Liver (tissue), 3 donors: ENCODE results near the gene SAFB2.

Experiments
- CTCF ChIP-seq: fragments of 150-350 bp; IDR thresholded peaks from 2 replicates; pipeline ENCODE4 v1.5.1; 2017; ENCODE audit warnings: improper control_type of control experiment, low read depth, low read length; ENCODE audit not compliant: missing input control
- EGR1 ChIP-seq, 2 donors: IDR thresholded peaks; 2 replicates each; pipeline ENCODE4 v1.6.1; 2016 to 2018; ENCODE audit warnings: antibody characterized with exemption in 2 of 2, low read depth in 2 of 2
- GABPA ChIP-seq, 2 donors: IDR thresholded peaks in 1 of 2; conservative IDR thresholded peaks in 1 of 2; 2 replicates each; pipeline ENCODE4 v1.6.1; 2016; ENCODE audit warnings: antibody characterized with exemption in 2 of 2, mild to moderate bottlenecking in 1 of 2, moderate library complexity in 1 of 2
- HNF4G ChIP-seq: IDR thresholded peaks from 2 replicates; pipeline ENCODE4 v1.6.1; 2016; ENCODE audit warnings: antibody characterized with exemption
- RAD21 ChIP-seq, 2 donors: IDR thresholded peaks; 2 replicates each; pipeline ENCODE4 v1.6.1; 2016; ENCODE audit warnings: antibody characterized with exemption in 2 of 2, mild to moderate bottlenecking in 2 of 2
- REST ChIP-seq: IDR thresholded peaks from 2 replicates; pipeline ENCODE4 v1.6.1; 2016; ENCODE audit warnings: antibody characterized with exemption, mild to moderate bottlenecking
- RXRA ChIP-seq, 2 donors: IDR thresholded peaks; 2 replicates each; pipeline ENCODE4 v1.6.1; 2017 to 2018; ENCODE audit warnings: antibody characterized with exemption in 2 of 2, mild to moderate bottlenecking in 1 of 2
- SP1 ChIP-seq: IDR thresholded peaks from 2 replicates; pipeline ENCODE4 v1.6.1; 2018; ENCODE audit warnings: antibody characterized with exemption, mild to moderate bottlenecking
- TAF1 ChIP-seq: conservative IDR thresholded peaks from 2 replicates; pipeline ENCODE4 v1.6.1; 2016; ENCODE audit warnings: antibody characterized with exemption, mild to moderate bottlenecking
- YY1 ChIP-seq: IDR thresholded peaks from 2 replicates; pipeline ENCODE4 v1.6.1; 2016; ENCODE audit warnings: antibody characterized with exemption, mild to moderate bottlenecking
- TF ChIP-seq, protein P1 (sequence below): IDR thresholded peaks from 2 replicates; pipeline ENCODE4 v1.6.1; 2016; ENCODE audit warnings: antibody characterized with exemption
- TF ChIP-seq, protein P2 (sequence below): IDR thresholded peaks from 2 replicates; pipeline ENCODE4 v1.6.1; 2016; ENCODE audit warnings: antibody characterized with exemption
- donor health status: healthy.
- donor health status: healthy.

DNA sequence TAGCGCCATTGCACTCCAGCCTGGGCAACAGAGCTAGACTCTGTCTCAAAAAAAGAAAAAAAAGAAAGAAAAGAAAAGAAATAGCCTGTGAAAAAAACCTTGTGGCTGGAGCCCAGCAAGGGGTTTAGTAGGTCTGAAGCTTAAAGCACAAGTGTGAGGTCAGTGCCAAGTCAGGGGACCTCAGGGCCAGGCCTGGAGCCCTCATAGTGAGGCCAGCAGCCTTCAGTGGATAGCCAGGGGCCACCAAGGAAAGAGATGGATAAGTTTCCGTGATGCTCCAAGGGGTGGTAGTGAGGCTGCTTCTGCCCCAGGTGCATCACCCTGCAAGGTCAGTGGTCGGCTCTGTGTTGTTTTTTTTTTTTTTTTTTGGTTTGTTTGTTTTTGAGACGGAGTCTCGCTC, 67.7 kb downstream of the SAFB2 start:
- TF ChIP-seq CTCF: no peak
- no peak for TF ChIP-seq RXRA (IDR thresholded peaks at IDR 0.05)
- TF ChIP-seq, protein P1, sequence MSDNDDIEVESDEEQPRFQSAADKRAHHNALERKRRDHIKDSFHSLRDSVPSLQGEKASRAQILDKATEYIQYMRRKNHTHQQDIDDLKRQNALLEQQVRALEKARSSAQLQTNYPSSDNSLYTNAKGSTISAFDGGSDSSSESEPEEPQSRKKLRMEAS: no peak
- no peak for TF ChIP-seq REST
- no peak for TF ChIP-seq EGR1 (IDR thresholded peaks at IDR 0.05; ENCODE audit: low read depth in 2 of 2)
- no peak for TF ChIP-seq GABPA (IDR thresholded peaks at IDR 0.05 in 1 of 2, conservative IDR thresholded peaks at IDR 0.05 in 1 of 2)
- TF ChIP-seq, protein P2, sequence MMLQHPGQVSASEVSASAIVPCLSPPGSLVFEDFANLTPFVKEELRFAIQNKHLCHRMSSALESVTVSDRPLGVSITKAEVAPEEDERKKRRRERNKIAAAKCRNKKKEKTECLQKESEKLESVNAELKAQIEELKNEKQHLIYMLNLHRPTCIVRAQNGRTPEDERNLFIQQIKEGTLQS: no peak
- no peak for TF ChIP-seq TAF1
- no peak for TF ChIP-seq HNF4G
- no peak for TF ChIP-seq SP1
- TF ChIP-seq RAD21 (IDR thresholded peaks at IDR 0.05): no peak
- no peak for TF ChIP-seq YY1
